NCI-H748 treated with DMSO at 0.1 percent for 48 hours (cell line): ENCODE results near the gene RSBN1L.
"Not testable (repeated sequence)": the region's sequence is repeated elsewhere in the genome, so short reads cannot be mapped to it uniquely, and the experiment has no call there.

Source experiments
- DNase-seq: peaks from one replicate; lab custom pipeline; 2025; lab: John Stamatoyannopoulos, UW

The RSBN1L gene

GRCh38 chr7:77770316-77770715, 74.1 kb downstream of the RSBN1L start:
- DNase-seq: no peak

GRCh38 chr7:77771901-77772300, 75.6 kb downstream of the RSBN1L start:
- no peak for DNase-seq

GRCh38 chr7:77778535-77778934, 82.3 kb downstream of the RSBN1L start:
- no peak for DNase-seq

GRCh38 chr7:77782383-77782782, 86.1 kb downstream of the RSBN1L start:
- no peak for DNase-seq

- DNase-seq: no peak
Measured at GRCh38 chr7:77783111-77783510, 86.9 kb downstream of the RSBN1L start.

GRCh38 chr7:77783545-77783944, 87.3 kb downstream of the RSBN1L start:
- DNase-seq: no peak

- DNase-seq: not testable (repeated sequence)
Measured at GRCh38 chr7:77784426-77784825, 88.2 kb downstream of the RSBN1L start.

- DNase-seq: no peak
Measured at GRCh38 chr7:77786018-77786417, 89.8 kb downstream of the RSBN1L start.

- DNase-seq: no peak
Measured at GRCh38 chr7:77786741-77787140, 90.5 kb downstream of the RSBN1L start.

- DNase-seq: no peak
Measured at GRCh38 chr7:77788327-77788902, 92.2 kb downstream of the RSBN1L start.

GRCh38 chr7:77791336-77791735, 95.1 kb downstream of the RSBN1L start:
- peak; percentile 95 for DNase-seq

- no peak for DNase-seq
Measured at GRCh38 chr7:77791956-77792355, 95.7 kb downstream of the RSBN1L start.

- DNase-seq: no peak
Measured at GRCh38 chr7:77794000-77794399, 97.7 kb downstream of the RSBN1L start.

- DNase-seq: no peak
Measured at GRCh38 chr7:77796109-77796508, 99.8 kb downstream of the RSBN1L start.

- no peak for DNase-seq
Measured at GRCh38 chr7:77796960-77797359, 100.7 kb downstream of the RSBN1L start.

GRCh38 chr7:77797734-77798393, 101.6 kb downstream of the RSBN1L start:
- no peak for DNase-seq

- peak; percentile 98 for DNase-seq
Measured at GRCh38 chr7:77798394-77799077, 102.3 kb downstream of the RSBN1L start, which contains the start of the genes PHTF2 and TMEM60. Gene PHTF2, plus strand, starts transcription at chr7:77798773. Gene TMEM60, minus strand, starts transcription at chr7:77798434. Its CDS starts 4,061 bp downstream, at chr7:77794373.

- no peak for DNase-seq
Measured at GRCh38 chr7:77799078-77799964, 103.1 kb downstream of the RSBN1L start.

GRCh38 chr7:77800158-77800557, 103.9 kb downstream of the RSBN1L start:
- no peak for DNase-seq

GRCh38 chr7:77800730-77801129, 104.5 kb downstream of the RSBN1L start:
- DNase-seq: no peak

GRCh38 chr7:77802557-77803405, 106.5 kb downstream of the RSBN1L start:
- no peak for DNase-seq
